H1 (cell line): ENCODE data around the gene MYL7. TPM values are rescaled to one million over a fixed set of nuclear protein-coding genes. Genes with fewer than 3 reads are reported as not detected.

Experiments used
- BACH1 ChIP-seq: IDR thresholded peaks from 2 replicates; pipeline ENCODE4 v1.6.1; 2012; ENCODE audit warnings: low read length, improper control_type of control experiment
- CBX8 ChIP-seq: fragments of 300-800, 300-1000 bp; sonication (generic); IDR thresholded peaks from 2 replicates; pipeline ENCODE4 v1.7.1; 2016; ENCODE audit warnings: low read depth, low read length, borderline replicate concordance
- CTBP2 ChIP-seq: IDR thresholded peaks from 2 replicates; pipeline ENCODE4 v1.7.0; 2011; ENCODE audit warnings: borderline replicate concordance, mild to moderate bottlenecking, moderate library complexity, mixed read lengths, low read length; ENCODE audit not compliant: insufficient read depth, insufficient read length
- KDM4A ChIP-seq: IDR thresholded peaks from one replicate; pipeline ENCODE4 v1.7.1; 2012; ENCODE audit warnings: low read depth, mild to moderate bottlenecking, moderate library complexity, low read length, inconsistent platforms; ENCODE audit not compliant: severe bottlenecking
- RFX5 ChIP-seq: IDR thresholded peaks from 2 replicates; pipeline ENCODE4 v1.6.1; 2011; ENCODE audit warnings: low read depth, low read length, improper control_type of control experiment, borderline replicate concordance
- RXRA ChIP-seq: IDR thresholded peaks from 2 replicates; pipeline ENCODE4 v1.6.1; 2011; ENCODE audit warnings: low read depth, mild to moderate bottlenecking, low read length, moderate library complexity; ENCODE audit not compliant: insufficient read depth
- TAF7 ChIP-seq: optimal IDR thresholded peaks from 2 replicates; pipeline ENCODE3; 2011; ENCODE audit warnings: low read depth, mild to moderate bottlenecking, inconsistent platforms, low read length, moderate library complexity, borderline replicate concordance
- TBP ChIP-seq: IDR thresholded peaks from 2 replicates; pipeline ENCODE4 v1.6.1; 2011; ENCODE audit warnings: low read depth, low read length, improper control_type of control experiment
- polyA plus RNA-seq, 7 experiments: library from polyadenylated mRNA; depleted of rRNA in 3 of 7; stranded (reverse) in 5 of 7; unstranded in 2 of 7; fragments of >200 nt in 5 of 7; fragments of 200-250 nt in 2 of 7; gene quantifications; 1 replicate in 5 of 7; 2 replicates in 1 of 7; 4 replicates in 1 of 7; pipeline versions ENCODE4 v1.2.1 to v1.2.3, GENCODE V29; 2011 to 2013; ENCODE audit warnings: missing spikeins in 2 of 7, mixed read lengths in 2 of 7
- total RNA-seq: library from RNA; stranded (reverse); fragmentation: NEBNext Ultra II Directional; extraction: Animal tissue kit (Norgen Biotek cat#: 25700); gene quantifications from 2 replicates; pipeline ENCODE4 v1.2.1, GENCODE V29; 2021
- TF ChIP-seq, protein P1 (sequence below), 3 experiments: IDR thresholded peaks; 1 replicate in 2 of 3; 2 replicates in 1 of 3; pipeline versions ENCODE4 v1.5.1 to v1.6.1; 2011; ENCODE audit warnings: low read length in 3 of 3, mild to moderate bottlenecking in 3 of 3, inconsistent platforms in 2 of 3, low read depth in 1 of 3, moderate library complexity in 1 of 3; ENCODE audit not compliant: insufficient read depth in 1 of 3; ENCODE audit errors: control extremely low read depth in 1 of 3

MYL7 gene
- total and polyA plus RNA-seq, 2 of the 8 experiments (the other 6 are each of a cell fraction or from before 2014, with no cell fraction given), result 3.3 to 3.4 TPM

DNA sequence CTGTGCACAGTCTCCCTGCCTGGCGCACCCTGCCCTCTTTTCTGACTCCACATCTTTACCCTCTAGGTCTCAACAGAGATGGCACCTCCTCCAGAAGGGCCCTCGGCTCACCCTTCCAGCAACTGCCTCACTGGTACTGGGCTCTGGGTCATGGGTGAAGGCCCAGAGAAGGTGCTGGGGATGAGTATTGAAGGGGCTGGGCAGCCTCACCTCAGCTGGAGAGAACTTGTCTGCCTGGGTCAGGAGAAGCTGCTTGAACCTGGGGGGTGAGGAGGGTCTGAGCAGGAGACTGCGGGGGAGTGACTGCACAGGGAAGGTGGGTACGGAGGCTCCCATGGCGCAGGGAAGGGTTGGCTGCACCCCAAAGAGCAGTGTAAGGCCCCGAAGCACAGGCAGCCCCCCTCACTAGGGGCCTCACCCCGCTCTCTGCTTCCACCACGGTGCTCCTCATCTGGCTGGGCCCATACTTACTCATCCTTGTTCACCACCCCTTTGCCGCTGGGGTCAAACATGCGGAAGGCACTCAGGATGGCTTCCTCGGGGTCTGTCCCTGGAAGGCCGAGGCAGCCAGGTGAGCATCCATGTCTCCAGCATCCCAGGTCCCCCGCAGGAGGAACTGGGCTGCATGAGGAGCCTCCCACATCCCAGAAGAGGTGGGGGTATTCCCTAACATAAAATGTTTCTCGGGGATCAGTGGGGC lies 1.7 kb downstream of the MYL7 start (continued):
- TF ChIP-seq TAF7 (no peak), TBP (no peak), BACH1 (no peak), CTBP2 (no peak), RFX5 (no peak), CBX8 (no peak), RXRA (no peak), KDM4A (no peak)
- TF ChIP-seq, protein P1, sequence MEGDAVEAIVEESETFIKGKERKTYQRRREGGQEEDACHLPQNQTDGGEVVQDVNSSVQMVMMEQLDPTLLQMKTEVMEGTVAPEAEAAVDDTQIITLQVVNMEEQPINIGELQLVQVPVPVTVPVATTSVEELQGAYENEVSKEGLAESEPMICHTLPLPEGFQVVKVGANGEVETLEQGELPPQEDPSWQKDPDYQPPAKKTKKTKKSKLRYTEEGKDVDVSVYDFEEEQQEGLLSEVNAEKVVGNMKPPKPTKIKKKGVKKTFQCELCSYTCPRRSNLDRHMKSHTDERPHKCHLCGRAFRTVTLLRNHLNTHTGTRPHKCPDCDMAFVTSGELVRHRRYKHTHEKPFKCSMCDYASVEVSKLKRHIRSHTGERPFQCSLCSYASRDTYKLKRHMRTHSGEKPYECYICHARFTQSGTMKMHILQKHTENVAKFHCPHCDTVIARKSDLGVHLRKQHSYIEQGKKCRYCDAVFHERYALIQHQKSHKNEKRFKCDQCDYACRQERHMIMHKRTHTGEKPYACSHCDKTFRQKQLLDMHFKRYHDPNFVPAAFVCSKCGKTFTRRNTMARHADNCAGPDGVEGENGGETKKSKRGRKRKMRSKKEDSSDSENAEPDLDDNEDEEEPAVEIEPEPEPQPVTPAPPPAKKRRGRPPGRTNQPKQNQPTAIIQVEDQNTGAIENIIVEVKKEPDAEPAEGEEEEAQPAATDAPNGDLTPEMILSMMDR (IDR thresholded peaks at IDR 0.05; ENCODE audit: control extremely low read depth in 1 of 3, insufficient read depth in 1 of 3, low read depth in 1 of 3, low read length in 3 of 3), result no peak
